Amygdala (tissue), 56 donors: ENCODE data around the gene MXRA7.
"Not testable (repeated sequence)": the region's sequence is repeated elsewhere in the genome, so short reads cannot be mapped to it uniquely, and the experiment has no call there.

ENCODE experiments used
- DNase-seq, 56 donors: peaks; one replicate each; lab custom pipeline; 2025; lab: John Stamatoyannopoulos, UW

Gene MXRA7

DNA sequence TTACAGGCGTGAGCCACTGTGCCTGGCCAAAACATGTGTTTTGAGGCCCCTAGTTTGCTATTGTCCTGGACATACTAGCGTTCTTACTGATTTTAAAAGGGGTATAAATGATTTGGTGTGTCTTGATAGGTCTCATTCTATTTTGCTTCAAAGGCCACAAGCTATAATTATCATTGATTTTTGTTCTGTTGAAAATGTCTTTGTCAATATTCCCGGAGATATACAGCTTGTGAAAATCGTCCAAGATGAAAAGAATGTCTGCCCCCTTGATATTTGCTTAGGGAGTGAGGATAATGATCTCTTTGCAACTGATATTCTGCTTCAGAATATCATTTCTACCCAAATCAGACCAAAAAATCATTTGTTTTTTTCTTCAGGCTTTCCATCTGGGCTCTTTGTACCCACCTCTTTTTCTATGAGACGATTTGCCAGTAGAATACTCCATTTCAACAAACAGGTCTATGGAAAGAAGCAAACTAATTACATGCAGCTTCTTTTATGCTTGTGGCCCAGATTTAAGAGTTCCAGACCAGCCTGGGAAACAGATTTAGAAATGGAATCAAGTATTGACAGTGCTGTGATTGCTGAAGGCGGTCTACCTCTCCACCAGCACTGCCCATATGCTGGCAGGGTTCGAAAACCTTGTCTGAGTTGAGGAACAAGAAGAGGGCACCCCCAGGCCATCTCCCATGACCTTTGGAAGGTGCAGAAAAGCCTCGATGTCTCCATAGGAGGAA is 53.1 kb downstream of the MXRA7 start:
- no peak for DNase-seq

DNA sequence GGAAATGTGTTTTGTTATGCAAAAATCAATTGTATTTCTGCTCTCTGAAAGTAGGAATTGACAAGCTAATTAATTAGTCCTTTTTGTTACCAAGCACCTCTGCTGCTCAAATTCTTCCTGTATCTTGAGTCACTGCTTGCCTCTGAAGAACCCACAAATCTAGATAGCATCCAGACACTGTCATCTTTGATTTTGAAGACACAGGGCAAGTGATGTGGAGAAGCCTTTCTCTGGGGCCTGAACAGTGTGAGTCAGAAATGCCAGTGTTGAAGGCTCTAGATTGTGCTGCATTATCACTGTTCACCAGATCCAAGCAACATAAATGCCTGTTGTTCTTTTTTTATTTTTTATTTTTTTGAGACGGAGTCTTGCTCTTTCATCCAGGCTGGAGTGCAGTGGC is 56.4 kb downstream of the MXRA7 start:
- DNase-seq = no peak

DNA sequence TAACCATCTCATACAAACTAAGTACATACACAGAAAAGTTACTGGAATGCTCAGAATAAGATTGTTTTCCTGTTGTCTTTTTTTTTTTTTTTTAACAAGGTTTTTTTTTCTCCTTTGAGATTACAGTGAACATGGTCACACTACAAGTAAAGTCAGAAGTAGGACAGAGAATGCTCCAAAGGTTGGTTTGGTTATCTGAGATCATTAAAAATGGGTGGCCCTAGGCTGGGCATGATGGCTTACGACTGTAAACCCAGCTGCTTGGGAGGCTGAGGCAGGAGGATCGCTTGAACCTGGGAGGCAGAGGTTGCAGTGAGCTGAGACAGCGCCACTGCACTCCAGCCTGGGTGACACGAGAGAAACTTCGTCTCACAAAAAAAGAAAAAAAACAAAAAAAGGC is 60.3 kb downstream of the MXRA7 start:
- no peak for DNase-seq

DNA sequence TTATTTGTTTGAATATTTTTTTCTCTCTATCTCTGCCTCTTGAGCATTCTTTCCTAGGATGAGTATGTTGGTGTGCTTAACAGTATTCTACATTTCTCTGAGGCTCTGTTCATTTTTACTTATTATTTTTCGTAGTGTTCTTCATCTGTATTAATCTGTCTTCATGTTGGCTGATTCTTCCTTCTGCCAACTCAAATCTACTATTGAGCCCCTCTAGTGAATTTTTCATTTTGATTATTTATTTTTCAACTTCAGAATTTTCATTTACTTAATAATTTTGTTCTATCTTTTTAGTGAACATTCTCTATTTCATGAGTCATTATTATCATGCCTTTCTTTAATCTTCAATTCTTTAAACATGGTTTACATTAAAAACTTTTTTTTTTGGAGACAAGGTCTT is 64.1 kb downstream of the MXRA7 start:
- DNase-seq = no peak

DNA sequence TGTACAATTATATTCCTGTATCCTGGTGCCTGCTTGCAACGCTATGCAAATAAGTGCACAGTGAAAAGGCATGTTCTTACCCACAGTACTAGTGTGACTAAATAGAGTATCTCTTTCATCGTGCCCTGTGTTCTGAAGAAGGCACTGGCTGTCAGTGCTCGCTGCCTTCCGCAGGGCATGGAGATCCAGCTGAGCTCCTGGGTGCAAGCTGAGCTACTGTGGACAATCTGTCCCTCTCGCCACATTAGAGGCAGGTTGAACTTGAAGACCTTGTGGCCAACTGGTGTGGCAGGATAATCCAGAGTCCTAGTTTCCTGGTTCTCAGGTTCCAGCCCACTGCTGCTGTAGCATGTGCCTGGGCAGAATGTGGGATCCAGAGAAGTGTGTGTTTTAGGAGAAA is 65.3 kb downstream of the MXRA7 start:
- no peak for DNase-seq

DNA sequence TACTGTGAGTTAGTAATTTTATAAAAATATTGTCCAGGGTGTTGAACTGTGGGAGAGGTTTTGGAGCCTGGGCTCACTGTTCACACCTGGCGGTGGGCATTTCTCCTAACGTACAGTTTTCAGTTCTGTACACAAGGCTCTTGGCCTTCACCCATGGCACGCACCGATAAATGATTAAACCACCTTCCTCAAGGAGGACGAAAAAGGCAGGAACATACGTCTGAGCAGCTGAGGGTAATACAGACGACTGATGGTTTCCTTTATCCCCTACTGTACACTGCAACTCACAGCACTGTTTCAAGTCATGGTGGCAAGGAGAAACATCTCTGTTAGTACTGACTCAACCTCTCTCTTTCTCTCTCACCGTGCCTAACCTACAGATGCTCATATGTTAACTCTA is 65.8 kb downstream of the MXRA7 start:
- DNase-seq = no peak

DNA sequence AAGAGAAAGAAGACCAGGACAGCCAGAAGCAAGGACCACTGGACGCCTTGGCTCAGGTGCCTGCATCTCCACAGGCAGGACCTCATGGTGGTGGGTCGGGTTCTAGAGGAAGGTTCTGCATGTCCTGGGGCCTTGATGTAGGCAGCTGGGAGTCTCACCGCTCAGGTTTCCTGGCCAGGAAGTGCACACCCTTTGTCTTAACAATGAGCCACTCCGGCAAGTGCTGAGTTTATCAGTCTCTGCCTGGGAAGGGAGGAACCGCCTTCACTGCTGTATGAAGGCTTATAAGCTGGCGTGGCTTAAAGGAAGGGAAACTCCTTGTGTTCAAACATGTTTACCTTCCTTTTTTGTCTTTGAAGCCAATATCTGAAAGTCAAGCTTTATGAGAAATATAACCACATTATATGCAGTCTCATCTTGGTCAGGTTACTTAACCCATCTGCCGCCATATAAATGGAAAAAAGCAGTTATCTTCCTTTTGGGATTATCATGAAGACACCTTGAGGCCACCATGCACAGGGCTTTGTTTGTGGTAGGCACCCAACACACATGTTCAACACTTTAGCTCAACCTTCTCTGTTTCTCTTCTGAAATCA is 67.1 kb downstream of the MXRA7 start, which contains the start of gene ST6GALNAC1:
Gene ST6GALNAC1 (minus strand): TSS at position 205 of the 596 bp plus-strand sequence. CDS start 119 bp downstream, at position 86.
- DNase-seq = no peak

DNA sequence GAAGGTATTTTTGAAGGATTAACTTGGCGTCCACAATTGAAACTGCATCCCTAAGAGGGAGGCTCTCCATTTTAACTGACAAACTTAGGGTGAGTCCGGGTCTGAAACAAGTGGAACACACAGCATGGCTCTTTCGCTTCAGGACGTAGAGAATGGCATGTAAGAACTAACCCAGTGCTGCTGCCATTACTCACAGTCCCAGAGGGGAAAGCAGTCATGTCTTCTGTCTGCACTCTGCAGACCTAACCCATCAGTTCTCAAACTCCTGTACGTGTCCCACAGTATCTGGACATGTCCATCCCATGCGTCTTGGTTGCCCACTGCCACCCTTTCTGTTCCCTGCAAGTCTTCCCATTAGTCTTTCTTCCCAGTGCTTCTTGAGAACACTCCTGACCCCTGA is 67.8 kb downstream of the MXRA7 start:
- no peak for DNase-seq

DNA sequence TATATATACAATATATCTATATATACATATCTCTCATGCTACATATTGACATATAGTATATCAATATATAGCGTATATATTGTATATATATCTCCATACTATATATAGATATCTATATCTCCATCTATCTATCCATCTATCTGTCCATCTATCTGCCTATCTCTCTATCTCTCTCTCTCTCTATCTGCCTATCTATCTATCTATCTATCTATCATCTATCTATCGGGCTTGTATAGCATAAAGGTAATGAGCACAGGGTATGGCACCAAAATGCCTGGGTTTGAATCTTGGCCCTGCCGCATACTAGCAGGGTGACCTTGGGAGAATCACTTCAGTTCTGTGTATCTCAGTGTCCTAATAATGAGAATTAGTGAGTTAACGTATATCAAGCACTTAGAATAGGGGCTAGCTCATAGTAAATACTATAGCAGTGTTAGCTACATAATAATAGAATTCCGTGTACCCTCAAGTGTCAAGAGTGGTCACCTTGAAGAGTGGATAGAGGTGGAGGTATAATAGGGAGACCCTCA is 68.7 kb downstream of the MXRA7 start:
- DNase-seq = no peak

DNA sequence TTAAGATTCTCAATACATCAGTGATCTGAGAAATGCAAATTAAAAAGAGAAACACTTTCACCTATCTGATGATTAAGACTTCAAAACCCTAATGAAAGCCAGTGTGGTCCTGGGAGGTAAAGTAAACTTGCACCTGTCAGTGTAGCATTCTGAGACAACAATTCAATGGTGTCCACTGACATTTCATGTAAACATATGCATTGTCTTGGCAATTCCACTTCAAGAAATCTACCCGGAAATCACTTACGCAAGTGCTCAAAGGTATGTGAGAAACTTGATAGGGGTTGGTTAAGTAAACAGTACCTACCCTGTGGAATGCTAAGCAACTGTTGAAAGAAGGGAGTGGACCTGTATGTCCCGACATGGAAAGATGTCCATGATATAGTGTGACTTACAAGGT is 69.3 kb downstream of the MXRA7 start:
- DNase-seq = no peak

DNA sequence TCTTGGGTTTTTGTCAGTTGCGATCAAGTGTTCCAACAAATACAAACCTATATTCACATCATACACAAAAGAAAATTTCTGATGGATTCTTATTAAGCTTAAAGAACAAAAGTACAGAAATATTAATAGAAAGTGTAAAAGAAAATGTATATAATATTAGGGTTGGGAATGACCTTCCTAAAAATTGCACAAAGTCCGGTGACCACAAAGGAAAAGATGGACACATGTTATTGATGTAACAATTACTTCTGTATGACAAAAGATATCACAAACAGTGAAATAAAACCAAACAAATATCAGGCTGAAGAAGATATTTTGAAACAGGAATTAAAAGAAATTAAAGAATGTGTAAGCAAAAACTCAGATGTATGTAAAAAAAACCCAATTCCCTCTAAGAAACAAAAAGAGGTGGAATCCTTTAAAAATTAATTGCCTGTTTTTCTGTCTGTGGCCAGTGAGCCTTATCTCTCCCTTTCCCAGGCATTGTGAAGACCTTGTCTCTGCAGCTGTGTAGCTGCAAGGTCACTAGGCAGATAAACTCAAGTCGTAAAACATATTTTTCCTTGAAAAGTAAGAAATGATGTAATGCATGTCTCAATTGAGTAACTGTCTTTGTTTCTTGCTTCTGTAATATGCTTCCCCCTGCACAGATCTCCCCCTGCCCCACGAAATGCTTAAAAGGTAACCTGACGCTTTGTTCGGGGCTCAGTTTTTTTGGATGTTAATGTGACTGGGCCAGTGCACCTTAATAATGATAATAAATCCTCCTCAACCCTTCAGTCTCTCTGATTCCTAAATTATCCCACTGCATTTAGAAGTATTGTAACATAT is 70.0 kb downstream of the MXRA7 start:
- DNase-seq = no peak

DNA sequence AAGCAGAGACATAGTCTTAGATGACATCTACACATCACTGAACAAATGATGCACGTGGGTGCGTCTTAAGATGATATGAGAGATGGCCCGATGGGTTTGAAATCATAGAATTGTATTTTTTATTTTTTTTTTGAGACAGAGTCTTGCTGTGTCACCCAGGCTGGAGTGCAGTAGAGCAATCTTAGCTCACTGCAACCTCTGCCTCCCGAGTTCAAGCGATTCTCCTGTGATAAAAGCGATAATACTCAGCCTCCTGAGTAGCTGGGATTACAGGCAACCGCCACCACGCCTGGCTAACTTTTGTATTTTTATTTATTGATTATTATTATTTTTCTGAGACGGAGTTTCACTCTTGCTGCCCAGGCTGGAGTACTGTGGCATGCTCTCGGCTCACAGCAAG is 72.5 kb downstream of the MXRA7 start:
- DNase-seq = no peak

DNA sequence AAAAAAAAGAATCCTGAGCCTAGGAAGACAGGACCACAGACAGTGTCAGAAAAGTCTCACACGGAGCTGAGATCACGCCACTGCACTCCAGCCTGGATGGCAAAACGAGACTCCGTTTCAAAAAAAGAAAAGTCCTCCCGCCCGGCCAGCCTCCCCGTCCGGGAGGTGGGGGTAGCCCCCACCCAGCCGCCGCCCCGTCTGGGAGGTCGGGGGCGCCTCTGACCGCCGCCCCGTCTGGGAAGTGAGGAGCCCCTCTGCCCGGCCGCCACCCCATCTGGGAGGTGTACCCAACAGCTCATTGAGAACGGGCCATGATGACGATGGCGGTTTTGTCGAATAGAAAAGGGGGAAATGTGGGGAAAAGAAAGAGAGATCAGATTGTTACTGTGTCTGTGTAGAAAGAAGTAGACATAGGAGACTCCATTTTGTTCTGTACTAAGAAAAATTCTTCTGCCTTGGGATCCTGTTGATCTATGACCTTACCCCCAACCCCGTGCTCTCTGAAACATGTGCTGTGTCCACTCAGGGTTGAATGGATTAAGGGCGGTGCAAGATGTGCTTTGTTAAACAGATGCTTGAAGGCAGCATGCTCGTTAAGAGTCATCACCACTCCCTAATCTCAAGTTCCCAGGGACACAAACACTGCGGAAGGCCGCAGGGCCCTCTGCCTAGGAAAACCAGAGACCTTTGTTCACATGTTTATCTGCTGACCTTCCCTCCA is 74.1 kb downstream of the MXRA7 start:
- DNase-seq = not testable (repeated sequence)

DNA sequence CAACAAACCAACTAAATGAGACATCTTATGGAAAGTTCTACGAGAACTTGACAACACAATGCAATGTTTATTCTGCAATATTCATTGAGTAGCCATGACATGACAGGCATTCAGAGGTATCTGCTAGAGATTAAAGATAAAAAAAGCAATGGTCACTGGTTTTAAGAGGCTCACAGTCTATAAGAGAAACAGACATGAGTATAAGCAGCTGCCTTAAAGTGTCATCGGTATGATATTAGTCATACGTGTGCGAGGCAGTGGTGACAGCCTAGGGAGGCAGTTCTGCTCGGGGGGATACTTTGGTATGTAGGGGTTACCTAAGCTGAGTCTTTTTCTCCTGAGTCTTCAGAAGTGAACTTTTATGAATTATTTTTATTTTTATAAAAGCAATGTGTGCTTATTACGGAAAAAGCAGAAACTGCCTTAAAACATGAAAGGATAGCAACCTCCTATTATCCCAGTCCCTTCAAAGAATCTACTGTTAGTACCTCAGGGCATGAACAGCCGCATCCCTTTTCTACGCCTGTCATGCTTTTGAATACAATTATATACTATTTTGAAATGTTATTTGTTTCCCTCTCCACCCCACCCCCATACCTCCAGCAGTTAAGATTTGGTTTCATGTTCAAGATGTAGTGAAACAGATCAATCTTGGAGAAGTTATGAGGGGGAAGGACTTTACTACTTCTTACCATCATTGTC is 75.0 kb downstream of the MXRA7 start:
- DNase-seq = no peak

DNA sequence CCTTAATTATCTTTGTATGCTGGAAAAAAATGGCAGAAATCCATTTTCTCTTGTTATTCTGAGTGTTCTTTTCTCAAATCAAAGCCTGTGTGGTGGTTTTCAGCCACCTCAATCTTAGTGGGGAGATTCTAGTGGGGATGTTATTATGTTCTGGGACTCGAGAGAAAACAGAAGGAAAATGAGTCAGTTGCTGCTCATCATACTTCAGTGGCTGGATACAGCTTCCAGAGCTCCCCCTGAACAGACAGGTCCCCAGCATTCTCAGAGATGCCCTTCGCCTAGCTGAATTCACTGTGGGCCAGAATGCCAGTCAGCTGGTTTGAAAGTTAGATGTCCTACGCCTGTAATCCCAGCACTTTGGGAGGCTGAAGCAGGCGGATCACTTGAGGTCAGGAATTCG is 75.7 kb downstream of the MXRA7 start:
- no peak for DNase-seq

DNA sequence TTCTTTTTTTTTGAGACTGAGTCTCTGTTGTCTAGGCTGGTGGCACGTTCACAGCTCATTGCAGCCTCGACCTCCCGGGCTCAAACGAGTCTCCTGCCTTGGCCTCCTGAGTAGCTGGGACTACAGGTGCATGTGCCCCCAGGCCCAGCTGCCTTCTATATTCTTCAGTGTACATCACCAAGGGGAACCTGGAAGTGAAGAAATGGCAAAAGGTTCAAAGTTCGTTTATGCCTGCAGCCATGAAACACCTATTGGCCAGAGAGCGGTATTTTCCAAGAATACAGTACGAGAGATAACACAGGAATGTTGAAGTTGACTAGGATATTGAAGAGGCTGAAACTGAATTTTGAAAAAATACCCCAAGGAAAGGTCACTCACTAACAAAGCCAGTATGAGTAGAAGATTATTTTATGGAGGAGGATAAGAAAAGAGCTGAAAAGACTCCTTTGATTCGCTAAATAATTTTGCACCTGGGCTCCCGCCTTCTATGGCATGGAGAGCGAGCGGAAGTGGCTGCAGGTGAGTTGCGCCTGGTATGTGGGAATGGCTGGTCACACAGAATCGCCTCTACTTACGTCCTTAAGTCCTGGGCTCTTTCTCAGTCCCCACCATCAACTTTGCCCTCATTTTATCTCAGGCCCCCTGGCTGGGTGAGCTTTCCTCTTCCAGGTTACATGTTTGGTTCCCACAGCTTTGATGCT is 77.0 kb downstream of the MXRA7 start:
- DNase-seq = no peak

DNA sequence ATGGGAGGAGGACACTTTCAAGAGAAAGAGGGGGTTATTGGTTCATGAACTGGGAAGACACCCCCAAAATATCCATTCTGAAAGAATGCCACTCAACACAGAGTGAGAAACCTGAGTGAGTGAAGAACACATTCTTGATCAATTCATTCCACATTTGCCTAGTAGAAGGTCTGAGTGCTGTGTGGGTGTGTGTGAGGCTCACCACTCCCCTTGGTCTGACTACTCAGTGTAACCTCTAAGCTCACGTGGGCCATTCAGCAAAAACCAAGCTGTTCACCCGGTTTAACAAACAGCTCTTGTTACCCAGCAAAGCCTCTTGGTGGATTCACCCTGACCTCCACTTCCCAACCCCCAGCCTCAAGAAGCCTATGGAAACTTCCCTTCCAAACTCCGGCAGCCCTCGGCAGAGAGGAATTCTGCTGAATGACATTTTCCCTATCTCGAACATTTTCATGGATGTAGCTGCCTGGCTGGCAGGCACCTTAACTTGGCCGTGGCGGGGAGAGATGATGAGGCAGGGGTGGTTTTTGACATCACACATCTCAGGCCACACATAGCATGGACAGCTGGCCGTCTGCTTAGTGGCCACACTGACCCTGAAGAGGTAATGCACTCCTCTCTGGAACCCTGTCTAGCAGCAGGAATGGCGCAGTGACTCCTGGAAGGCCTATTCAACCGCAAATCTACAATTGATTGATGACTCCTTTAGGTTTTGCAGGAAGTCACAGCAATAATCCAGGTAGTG is 78.8 kb downstream of the MXRA7 start:
- DNase-seq = no peak

DNA sequence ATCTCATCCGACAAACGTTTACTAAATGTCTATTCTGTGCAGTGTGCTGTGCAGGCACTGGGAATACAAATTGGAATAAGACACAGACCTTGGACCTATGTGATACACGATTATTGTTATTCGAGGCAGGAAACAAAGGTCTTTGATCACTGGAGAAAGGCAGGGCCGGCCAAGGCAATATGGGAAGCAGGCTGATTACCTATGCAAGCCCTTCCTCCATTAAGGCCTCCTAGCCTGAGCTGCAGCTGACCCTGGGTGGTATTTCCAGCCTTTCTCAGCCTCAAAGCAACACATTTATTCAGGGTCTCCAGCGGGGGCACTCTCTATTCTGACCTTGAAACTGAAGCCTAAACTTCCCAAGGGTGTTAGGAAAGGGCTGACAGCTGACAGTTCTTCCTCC is 80.6 kb downstream of the MXRA7 start:
- no peak for DNase-seq
